SK-N-SH (cell line): Measurements from ENCODE around the gene SPON1. TPM values are rescaled to one million over a fixed set of nuclear protein-coding genes. Genes with fewer than 3 reads are reported as not detected.

Experiments
- CTCF ChIA-PET: fragments of 300-600, 350-600 bp; formaldehyde crosslinking; extraction: SDS; loops from one replicate; lab custom pipeline; 2021; lab: Yijun Ruan, JAX
- POLR2A ChIA-PET: fragments of 350-600 bp; sonication (Branson Sonifier 250); formaldehyde crosslinking; extraction: SDS; loops from one replicate; lab custom pipeline; 2020; ENCODE audit warnings: antibody characterized with exemption, inconsistent platforms; lab: Yijun Ruan, JAX
- DNase-seq: peaks from one replicate; pipeline ENCODE4 v3.0.0; 2012
- H2AFZ ChIP-seq: fragments of 200-600 bp; sonication (generic); 2 replicates; pipeline ENCODE4 v1.8.1; 2016; ENCODE audit warnings: antibody characterized with exemption, mild to moderate bottlenecking, low read depth
- H3F3A ChIP-seq: fragments of 200-600 bp; sonication (generic); replicated peaks from 2 replicates; pipeline ENCODE3; 2016; ENCODE audit warnings: antibody characterized with exemption, mild to moderate bottlenecking; ENCODE audit not compliant: insufficient read depth
- H3K27ac ChIP-seq, 2 experiments: fragments of 200-500 bp in 1 of 2; fragments of 200-600 bp in 1 of 2; sonication (Bioruptor generic) in 1 of 2; sonication (generic), shearing (Covaris generic) in 1 of 2; 2 replicates each; pipeline versions ENCODE4 v1.5.1 to v1.6.1; 2014 to 2016; ENCODE audit warnings: low read depth in 2 of 2, inconsistent platforms in 1 of 2, low read length in 1 of 2, mild to moderate bottlenecking in 1 of 2, mixed read lengths in 1 of 2
- H3K27me3 ChIP-seq: fragments of 200-600 bp; sonication (generic), shearing (Covaris generic); 2 replicates; pipeline ENCODE4 v1.6.1; 2016; ENCODE audit warnings: mixed run types; ENCODE audit not compliant: insufficient read depth
- H3K36me3 ChIP-seq, 2 experiments: fragments of 200-500 bp in 1 of 2; fragments of 200-600 bp in 1 of 2; sonication (Bioruptor generic) in 1 of 2; sonication (generic) in 1 of 2; replicated peaks in 1 of 2; 2 replicates each; pipeline versions ENCODE3 to v1.5.1; 2014 to 2016; ENCODE audit warnings: low read length in 1 of 2, mild to moderate bottlenecking in 1 of 2; ENCODE audit not compliant: insufficient read depth in 2 of 2, control insufficient read depth in 1 of 2
- H3K4me1 ChIP-seq, 2 experiments: fragments of 200-500 bp in 1 of 2; fragments of 200-600 bp in 1 of 2; sonication (Bioruptor generic) in 1 of 2; sonication (generic), shearing (Covaris generic) in 1 of 2; 2 replicates each; pipeline versions ENCODE4 v1.5.1 to v1.6.1; 2014 to 2016; ENCODE audit warnings: low read depth in 1 of 2, low read length in 1 of 2, mixed run types in 1 of 2; ENCODE audit not compliant: insufficient read depth in 2 of 2, control insufficient read depth in 1 of 2
- H3K4me2 ChIP-seq: fragments of 200-600 bp; sonication (generic), shearing (Covaris generic); 2 replicates; pipeline ENCODE4 v1.6.1; 2017; ENCODE audit warnings: mixed run types
- H3K4me3 ChIP-seq, 2 experiments: fragments of 200-500 bp in 1 of 2; fragments of 200-600 bp in 1 of 2; sonication (Bioruptor generic) in 1 of 2; sonication (generic), shearing (Covaris generic) in 1 of 2; 2 replicates each; pipeline versions ENCODE4 v1.5.1 to v1.8.1; 2014 to 2016; ENCODE audit warnings: low read depth in 2 of 2, inconsistent platforms in 1 of 2, low read length in 1 of 2, mild to moderate bottlenecking in 1 of 2, mixed read lengths in 1 of 2, moderate library complexity in 1 of 2
- H3K79me2 ChIP-seq: fragments of 200-600 bp; sonication (generic); 2 replicates; pipeline ENCODE4 v1.8.1; 2017; ENCODE audit warnings: mild to moderate bottlenecking; ENCODE audit not compliant: insufficient read depth
- H3K9ac ChIP-seq: fragments of 200-600 bp; sonication (generic); 2 replicates; pipeline ENCODE4 v1.6.1; 2017; ENCODE audit warnings: mixed run types
- H3K9me2 ChIP-seq: fragments of 200-600 bp; sonication (generic); 2 replicates; pipeline ENCODE4 v1.6.1; 2017; ENCODE audit warnings: mixed run types
- H3K9me3 ChIP-seq: fragments of 200-600 bp; sonication (generic); 2 replicates; pipeline ENCODE4 v1.6.1; 2017; ENCODE audit warnings: mixed run types, mild to moderate bottlenecking, moderate library complexity
- H4K20me1 ChIP-seq: fragments of 200-600 bp; sonication (generic); 2 replicates; pipeline ENCODE4 v1.6.1; 2017; ENCODE audit warnings: mild to moderate bottlenecking, mixed run types; ENCODE audit not compliant: insufficient read depth
- CHD2 ChIP-seq: fragments of 150-350 bp; IDR thresholded peaks from 2 replicates; pipeline ENCODE4 v1.6.1; 2018; ENCODE audit warnings: low read length; ENCODE audit not compliant: partially characterized antibody
- ELF1 ChIP-seq: IDR thresholded peaks from 2 replicates; pipeline ENCODE4 v1.4.0; 2012
- FOSL2 ChIP-seq: IDR thresholded peaks from 2 replicates; pipeline ENCODE4 v1.4.0; 2012; ENCODE audit warnings: low read depth, mild to moderate bottlenecking, moderate library complexity, borderline replicate concordance
- FOXJ3 ChIP-seq: sonication (generic); formaldehyde crosslinking; IDR thresholded peaks from 2 replicates; pipeline ENCODE4 v1.5.1; 2020; ENCODE audit warnings: mild to moderate bottlenecking, missing genetic modification reagents
- FOXM1 ChIP-seq: IDR thresholded peaks from 2 replicates; pipeline ENCODE4 v1.4.0; 2012; ENCODE audit warnings: low read depth, mild to moderate bottlenecking
- GABPA ChIP-seq: IDR thresholded peaks from 2 replicates; pipeline ENCODE4 v1.4.0; 2012; ENCODE audit warnings: low read depth, mild to moderate bottlenecking
- JUND ChIP-seq: IDR thresholded peaks from 2 replicates; pipeline ENCODE4 v1.4.0; 2012
- MAX ChIP-seq: IDR thresholded peaks from 2 replicates; pipeline ENCODE4 v1.4.0; 2012; ENCODE audit warnings: low read depth
- MEF2A ChIP-seq: IDR thresholded peaks from 2 replicates; pipeline ENCODE4 v1.4.0; 2012; ENCODE audit warnings: low read depth, borderline replicate concordance
- NRF1 ChIP-seq: IDR thresholded peaks from 2 replicates; pipeline ENCODE4 v1.6.1; 2012; ENCODE audit warnings: low read depth, mild to moderate bottlenecking, low read length
- RXRA ChIP-seq: IDR thresholded peaks from 2 replicates; pipeline ENCODE4 v1.4.0; 2012; ENCODE audit warnings: low read depth, mild to moderate bottlenecking, borderline replicate concordance
- SMC3 ChIP-seq: IDR thresholded peaks from 2 replicates; pipeline ENCODE4 v1.6.1; 2012; ENCODE audit warnings: low read depth, low read length, improper control_type of control experiment
- TAF1 ChIP-seq: IDR thresholded peaks from 2 replicates; pipeline ENCODE4 v1.6.1; 2012; ENCODE audit warnings: low read depth, mild to moderate bottlenecking, low read length, moderate library complexity, borderline replicate concordance
- TEAD4 ChIP-seq: IDR thresholded peaks from 2 replicates; pipeline ENCODE4 v1.4.0; 2012; ENCODE audit warnings: mild to moderate bottlenecking, borderline replicate concordance; ENCODE audit not compliant: insufficient read depth
- USF1 ChIP-seq: IDR thresholded peaks from 2 replicates; pipeline ENCODE4 v1.4.0; 2012; ENCODE audit warnings: low read depth, borderline replicate concordance
- USF2 ChIP-seq: fragments of 150-350 bp; IDR thresholded peaks from 2 replicates; pipeline ENCODE4 v1.6.1; 2017; ENCODE audit warnings: antibody characterized with exemption, low read length, low read depth, borderline replicate concordance
- WGBS: methylation state at CpG from one replicate; pipeline ENCODE4 v1.1.6; 2017; ENCODE audit warnings: low lambda C conversion rate; 5-methylcytosine and 5-hydroxymethylcytosine counted together
- polyA plus RNA-seq, 3 experiments: library from polyadenylated mRNA; depleted of rRNA; stranded (reverse); fragments of >200 nt; gene quantifications; 2 replicates each; pipeline ENCODE4 v1.2.3, GENCODE V29; 2012
- TF ChIP-seq, protein P1 (sequence below): fragments of 200-600 bp; sonication (generic); IDR thresholded peaks from 2 replicates; pipeline ENCODE4 v1.6.1; 2017; ENCODE audit warnings: antibody characterized with exemption, mild to moderate bottlenecking, moderate library complexity
- TF ChIP-seq, protein P2 (sequence below): fragments of 150-350 bp; IDR thresholded peaks from 2 replicates; pipeline ENCODE4 v1.6.1; 2016; ENCODE audit warnings: mild to moderate bottlenecking, low read depth, low read length

The SPON1 gene
- polyA plus RNA-seq, 1 of the 3 experiments (the other 2 are of a cell fraction) = not detected

- Histone ChIP-seq H3K9me2 (no peaks in the 10 kb centered on the region), H3F3A (peaks cover 2% of the 10 kb centered on the region), H3K27ac (no peak overlapping the region), H3K4me3 (no peak overlapping the region), H4K20me1 (no peaks in the 10 kb centered on the region), H3K4me2 (no peak overlapping the region), H3K4me1 (no peaks in the 10 kb centered on the region; a peak in 1 of 4 replicates), H3K27me3 (no peaks in the 10 kb centered on the region), H3K36me3 (no peaks in the 10 kb centered on the region), H3K9me3 (no peaks in the 10 kb centered on the region), H2AFZ (no peak overlapping the region), H3K79me2 (no peaks in the 10 kb centered on the region), H3K9ac (no peak overlapping the region)
- no peak for DNase-seq
- POLR2A ChIA-PET = interaction anchor here (0.6 kb wide), 1 partner anchor 39 kb away, joined by 3 read pairs; no protein-coding TSS in a partner anchor
- CTCF ChIA-PET = interaction anchor here (1.8 kb wide), 1 partner anchor 42 kb away, joined by 4 read pairs; no protein-coding TSS in a partner anchor
- 8% methylated on average over 5 of the region's 5 CpGs for WGBS
- no peak for TF ChIP-seq GABPA
- TF ChIP-seq TAF1 = no peak
- no peak for TF ChIP-seq MAX
- no peak for TF ChIP-seq SMC3
- TF ChIP-seq, protein P1, sequence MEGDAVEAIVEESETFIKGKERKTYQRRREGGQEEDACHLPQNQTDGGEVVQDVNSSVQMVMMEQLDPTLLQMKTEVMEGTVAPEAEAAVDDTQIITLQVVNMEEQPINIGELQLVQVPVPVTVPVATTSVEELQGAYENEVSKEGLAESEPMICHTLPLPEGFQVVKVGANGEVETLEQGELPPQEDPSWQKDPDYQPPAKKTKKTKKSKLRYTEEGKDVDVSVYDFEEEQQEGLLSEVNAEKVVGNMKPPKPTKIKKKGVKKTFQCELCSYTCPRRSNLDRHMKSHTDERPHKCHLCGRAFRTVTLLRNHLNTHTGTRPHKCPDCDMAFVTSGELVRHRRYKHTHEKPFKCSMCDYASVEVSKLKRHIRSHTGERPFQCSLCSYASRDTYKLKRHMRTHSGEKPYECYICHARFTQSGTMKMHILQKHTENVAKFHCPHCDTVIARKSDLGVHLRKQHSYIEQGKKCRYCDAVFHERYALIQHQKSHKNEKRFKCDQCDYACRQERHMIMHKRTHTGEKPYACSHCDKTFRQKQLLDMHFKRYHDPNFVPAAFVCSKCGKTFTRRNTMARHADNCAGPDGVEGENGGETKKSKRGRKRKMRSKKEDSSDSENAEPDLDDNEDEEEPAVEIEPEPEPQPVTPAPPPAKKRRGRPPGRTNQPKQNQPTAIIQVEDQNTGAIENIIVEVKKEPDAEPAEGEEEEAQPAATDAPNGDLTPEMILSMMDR = no peak
- no peak for TF ChIP-seq RXRA
- no peak for TF ChIP-seq JUND
- TF ChIP-seq NRF1 = no peak
Measured at GRCh38 chr11:14106303-14107049, 144.0 kb downstream of the SPON1 start.

- 70% methylated on average over 4 of the region's 4 CpGs for WGBS
- Histone ChIP-seq H3K79me2 (no peaks in the 10 kb centered on the region), H3K4me1 (no peaks in the 10 kb centered on the region; a peak in 1 of 4 replicates), H3K27ac (no peak overlapping the region), H3K4me3 (no peak overlapping the region), H3F3A (peaks cover 2% of the 10 kb centered on the region), H3K4me2 (no peak overlapping the region), H3K9me2 (no peaks in the 10 kb centered on the region), H3K36me3 (no peaks in the 10 kb centered on the region), H3K9me3 (no peaks in the 10 kb centered on the region), H4K20me1 (no peaks in the 10 kb centered on the region), H3K27me3 (no peaks in the 10 kb centered on the region), H3K9ac (no peak overlapping the region), H2AFZ (no peak overlapping the region)
- no peak for DNase-seq
- ChIA-PET CTCF (interaction anchor here (1.8 kb wide), 1 partner anchor 41 kb away, joined by 4 read pairs; no protein-coding TSS in a partner anchor), POLR2A (interaction anchor here (0.6 kb wide), 1 partner anchor 40 kb away, joined by 3 read pairs; no protein-coding TSS in a partner anchor)
- no peak for TF ChIP-seq USF2
- TF ChIP-seq USF1 = no peak
- no peak for TF ChIP-seq FOSL2
- TF ChIP-seq, protein P1 = no peak
- no peak for TF ChIP-seq ELF1
- no peak for TF ChIP-seq MAX
- no peak for TF ChIP-seq MEF2A
- TF ChIP-seq FOXM1 = no peak
- TF ChIP-seq CHD2 = no peak
- TF ChIP-seq, protein P2, sequence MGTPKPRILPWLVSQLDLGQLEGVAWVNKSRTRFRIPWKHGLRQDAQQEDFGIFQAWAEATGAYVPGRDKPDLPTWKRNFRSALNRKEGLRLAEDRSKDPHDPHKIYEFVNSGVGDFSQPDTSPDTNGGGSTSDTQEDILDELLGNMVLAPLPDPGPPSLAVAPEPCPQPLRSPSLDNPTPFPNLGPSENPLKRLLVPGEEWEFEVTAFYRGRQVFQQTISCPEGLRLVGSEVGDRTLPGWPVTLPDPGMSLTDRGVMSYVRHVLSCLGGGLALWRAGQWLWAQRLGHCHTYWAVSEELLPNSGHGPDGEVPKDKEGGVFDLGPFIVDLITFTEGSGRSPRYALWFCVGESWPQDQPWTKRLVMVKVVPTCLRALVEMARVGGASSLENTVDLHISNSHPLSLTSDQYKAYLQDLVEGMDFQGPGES = no peak
- no peak for TF ChIP-seq RXRA
- no peak for TF ChIP-seq TEAD4
- TF ChIP-seq FOXJ3 (CRISPR knock-in tag) = no peak
Measured at GRCh38 chr11:14107050-14107430, 144.5 kb downstream of the SPON1 start.
